GM15510 (cell line): ENCODE measurements around the gene ZBBX.

Experiments used
- POLR2A ChIP-seq: IDR thresholded peaks from 3 replicates; pipeline ENCODE4 v1.6.1; 2011; ENCODE audit warnings: borderline replicate concordance; ENCODE audit not compliant: insufficient read length; ENCODE audit errors: extremely low read depth

The ZBBX gene

DNA sequence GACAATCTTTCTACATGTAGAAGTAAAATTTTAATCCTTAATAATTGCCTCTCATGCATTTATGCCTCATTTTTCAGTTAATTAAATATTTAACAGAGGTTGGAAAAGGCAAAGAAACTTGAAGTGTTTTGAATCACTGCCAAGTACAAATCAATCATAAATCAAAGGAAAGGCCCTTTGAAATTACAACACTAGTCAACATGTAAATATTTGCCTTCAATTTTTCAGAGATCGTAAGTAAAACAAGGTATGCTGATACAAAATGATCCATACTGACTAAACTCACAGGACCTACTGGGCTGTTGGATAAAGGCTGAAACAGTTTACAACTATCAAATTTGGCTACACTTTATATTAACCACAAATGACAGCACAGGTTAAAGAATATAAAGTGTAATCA is 33.9 kb downstream of the ZBBX start:
- no peak for TF ChIP-seq POLR2A

DNA sequence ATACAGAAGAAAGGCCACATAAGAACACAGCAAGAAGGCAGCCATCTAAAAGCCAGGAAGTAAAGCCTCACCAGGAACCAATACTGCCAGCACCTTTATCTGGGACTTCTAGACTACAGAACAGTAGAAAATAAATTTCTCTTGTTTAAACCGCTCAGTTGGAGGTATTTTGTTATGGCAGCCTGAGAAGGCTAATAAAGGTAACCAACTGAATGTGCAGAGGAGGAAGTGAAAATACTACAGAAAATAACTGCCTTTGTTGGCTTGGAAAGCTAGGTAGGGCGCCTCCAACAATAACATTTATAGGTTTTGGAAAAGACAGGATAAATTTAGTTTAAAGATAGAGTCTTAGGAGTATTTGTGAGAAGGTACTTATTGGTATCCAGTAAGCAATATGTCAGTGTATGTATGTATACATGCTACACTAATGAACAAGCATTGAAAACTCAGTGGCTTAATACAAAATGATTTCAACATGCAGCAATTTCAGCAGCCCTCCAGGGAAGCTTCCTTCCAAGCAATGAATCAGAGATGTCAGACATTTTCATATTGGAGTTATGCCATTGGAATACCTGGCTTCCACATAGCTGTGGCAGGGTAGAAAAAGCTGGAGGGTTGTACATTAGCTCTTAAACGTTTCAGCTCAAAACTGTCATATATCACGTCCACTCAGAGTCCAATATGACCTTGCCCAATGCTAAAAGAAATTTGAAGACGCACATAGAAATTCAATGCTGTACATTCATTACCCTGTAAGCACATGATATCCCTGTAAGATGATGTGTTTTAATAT is 48.9 kb downstream of the ZBBX start:
- no peak for TF ChIP-seq POLR2A

DNA sequence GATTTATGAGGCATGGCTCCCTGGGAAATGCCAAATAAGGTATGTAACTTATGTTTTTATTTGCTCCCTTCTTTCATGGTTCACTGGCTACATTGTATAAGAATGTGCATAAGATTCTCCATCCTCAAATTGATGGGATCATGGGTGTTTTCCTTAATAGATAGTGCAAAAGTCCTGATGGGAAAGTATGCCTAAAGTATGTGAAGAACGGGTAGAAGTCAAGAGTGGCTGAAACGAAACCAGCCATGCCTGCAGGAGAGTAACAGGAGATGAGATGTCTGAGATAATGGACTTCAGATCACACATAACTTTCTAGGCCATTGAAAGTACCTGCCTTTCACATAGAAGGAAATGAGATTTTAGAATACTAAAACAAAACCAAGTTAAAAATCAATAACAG is 56.5 kb downstream of the ZBBX start:
- TF ChIP-seq POLR2A, result no peak

DNA sequence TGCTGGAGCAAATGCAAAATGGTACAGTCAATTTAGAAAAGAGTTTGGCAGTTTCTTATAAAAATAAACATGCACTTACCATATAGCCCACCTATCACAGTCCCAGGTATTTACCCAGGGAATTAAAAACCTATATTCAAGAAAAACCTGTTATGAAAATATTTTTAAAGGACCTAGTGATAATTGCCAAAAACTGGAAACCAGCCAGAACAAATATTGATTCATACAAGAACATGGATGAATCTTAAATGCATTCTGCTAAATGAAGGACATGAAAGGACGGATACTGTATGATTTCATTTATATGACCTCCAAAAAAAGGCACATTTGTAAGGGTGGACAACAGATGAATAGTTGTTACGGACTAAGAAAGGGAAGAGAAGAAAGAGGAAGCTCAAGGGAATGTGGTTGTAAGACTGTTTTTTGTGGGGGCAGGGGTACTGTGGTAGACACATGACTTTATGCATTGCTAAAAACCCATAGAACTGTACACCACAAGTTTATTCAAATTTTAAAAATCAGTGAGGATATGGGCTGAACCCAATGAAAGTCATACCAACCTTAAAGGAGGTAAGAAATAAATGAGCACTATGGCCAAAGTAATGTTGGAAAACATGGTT is 61.0 kb downstream of the ZBBX start:
- no peak for TF ChIP-seq POLR2A

DNA sequence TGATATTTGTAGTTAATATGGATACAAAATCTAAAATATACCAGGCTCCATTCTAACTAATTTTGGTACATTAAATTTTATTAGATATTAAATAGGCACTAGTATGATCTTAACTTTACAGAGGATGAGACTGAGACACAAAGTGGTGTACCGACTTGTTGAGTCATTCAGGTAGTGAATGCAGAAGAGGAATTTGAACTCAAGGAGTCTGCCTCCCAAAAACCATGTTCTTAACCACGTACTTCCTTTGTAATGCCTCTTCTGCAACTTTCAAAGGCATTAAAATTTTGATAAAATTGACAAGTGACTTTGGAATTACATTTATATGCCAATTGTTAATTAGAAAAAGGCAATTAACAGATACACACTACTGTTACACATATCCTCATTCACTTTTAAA is 61.8 kb downstream of the ZBBX start:
- TF ChIP-seq POLR2A, result no peak

DNA sequence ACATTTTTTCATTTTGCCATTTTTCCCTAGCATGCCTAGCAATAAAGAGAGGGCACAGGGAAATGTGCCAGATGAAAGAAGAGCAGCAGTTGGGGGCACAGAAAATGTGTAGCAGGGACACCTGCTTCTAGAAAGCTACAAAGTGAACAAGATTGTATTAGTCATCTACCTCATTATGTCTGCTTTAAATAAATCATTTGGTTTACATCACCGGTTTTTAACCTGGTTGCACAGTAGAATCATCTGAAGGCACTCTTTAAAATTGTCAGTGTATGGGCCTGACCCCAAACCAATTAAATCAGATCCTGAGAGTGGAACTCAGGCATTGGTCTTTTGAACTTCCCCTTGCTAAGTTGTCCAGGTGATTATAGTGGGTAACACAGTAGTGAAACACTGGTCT is 73.8 kb downstream of the ZBBX start:
- no peak for TF ChIP-seq POLR2A

DNA sequence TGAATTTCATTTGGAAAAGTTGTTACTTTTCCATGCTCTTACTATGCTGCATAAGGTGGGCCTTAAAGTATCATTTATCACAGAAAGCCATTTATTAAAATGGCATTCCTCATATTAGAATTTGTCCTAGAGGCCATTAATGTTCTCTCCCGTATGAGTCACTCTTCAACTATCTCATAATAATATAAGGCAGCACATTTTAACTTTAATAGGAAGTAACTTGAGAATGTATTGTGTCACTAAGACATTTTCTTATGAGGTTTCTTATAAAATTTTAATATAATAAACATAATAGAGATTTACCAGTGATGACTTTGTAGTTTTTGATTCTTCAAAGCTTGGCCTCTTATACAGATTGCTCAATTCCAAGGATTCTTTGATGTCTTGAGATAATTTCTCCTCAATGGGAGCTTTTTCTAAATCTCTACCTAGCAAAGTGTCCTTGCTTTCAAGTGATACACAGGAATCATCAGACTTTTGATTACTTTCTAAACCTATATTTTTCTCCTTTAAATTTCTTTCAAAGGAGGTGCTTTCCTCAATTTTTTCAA is 74.7 kb downstream of the ZBBX start:
- no peak for TF ChIP-seq POLR2A

DNA sequence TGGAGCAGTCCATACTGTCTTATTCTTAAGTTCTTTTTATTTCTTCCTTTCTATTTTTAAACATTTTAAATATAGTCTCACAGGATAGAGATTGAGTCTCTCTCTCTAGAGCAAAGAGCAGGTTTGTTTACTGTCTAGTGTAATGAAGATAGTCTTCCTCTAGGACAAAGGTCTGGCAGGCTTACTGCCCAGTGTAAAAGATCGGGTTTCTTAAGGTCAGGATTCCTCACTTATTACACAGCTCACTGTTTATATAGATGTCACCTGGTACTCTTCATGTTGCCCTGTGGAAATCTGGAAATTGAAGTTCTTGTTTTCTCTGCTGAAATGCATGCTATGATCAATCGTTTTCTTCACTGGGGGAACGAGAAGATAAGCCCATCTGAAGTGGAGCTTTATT is 76.0 kb downstream of the ZBBX start:
- no peak for TF ChIP-seq POLR2A

DNA sequence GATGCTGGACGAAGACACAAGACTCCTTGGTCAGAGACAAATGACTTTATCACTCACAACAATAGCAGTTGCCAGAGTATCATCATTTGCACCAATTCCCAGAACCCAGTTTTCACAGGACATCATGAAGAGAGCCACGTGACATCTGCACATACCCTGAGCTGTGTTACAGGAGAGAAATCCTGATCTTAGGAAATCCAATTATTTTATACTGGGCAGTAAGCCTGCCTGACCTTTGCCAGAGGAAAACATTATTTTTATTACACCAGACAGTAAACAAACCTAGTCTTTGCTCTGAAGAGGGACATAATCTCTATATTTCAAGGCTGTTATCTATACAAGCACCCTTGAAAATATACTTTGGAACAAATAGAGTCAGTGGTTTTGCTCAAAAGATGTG is 77.4 kb downstream of the ZBBX start:
- no peak for TF ChIP-seq POLR2A

DNA sequence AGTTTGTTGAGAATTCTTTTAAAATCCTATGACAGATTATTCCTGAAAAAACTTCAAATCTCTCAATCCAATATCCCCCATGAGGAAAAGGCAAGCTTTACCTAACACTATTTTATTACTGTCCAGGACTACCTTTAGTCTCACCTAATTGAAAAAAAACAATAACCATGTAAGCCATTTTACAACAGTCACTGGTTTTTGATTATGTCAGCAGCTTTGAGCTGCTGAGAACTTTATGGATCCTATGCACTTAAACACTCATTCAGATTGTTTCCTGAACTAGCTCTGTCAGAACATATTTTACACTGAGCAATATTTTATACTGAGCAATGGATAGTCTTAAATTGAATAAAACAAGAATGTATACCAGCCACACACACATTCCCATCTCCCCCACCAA is 79.9 kb downstream of the ZBBX start:
- no peak for TF ChIP-seq POLR2A

DNA sequence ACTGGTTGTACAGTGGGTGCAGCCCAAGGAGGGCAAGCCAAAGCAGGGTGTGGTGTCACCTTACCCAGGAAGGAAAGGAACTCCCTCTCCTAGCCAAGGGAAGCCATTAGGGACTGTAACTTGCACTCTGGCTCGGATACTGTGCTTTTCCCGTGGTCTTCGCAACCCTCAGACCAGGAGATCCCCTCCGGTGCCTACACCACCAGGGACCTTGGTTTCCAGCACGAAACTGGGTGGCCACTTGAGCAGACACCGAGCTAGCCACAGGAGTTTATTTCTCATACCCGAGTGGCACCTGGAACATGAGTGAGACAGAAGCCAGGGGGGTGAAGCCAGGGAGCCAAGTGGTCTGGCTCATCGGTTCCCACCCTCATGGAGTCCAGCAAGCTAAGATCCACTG is 90.7 kb downstream of the ZBBX start:
- TF ChIP-seq POLR2A, result no peak

DNA sequence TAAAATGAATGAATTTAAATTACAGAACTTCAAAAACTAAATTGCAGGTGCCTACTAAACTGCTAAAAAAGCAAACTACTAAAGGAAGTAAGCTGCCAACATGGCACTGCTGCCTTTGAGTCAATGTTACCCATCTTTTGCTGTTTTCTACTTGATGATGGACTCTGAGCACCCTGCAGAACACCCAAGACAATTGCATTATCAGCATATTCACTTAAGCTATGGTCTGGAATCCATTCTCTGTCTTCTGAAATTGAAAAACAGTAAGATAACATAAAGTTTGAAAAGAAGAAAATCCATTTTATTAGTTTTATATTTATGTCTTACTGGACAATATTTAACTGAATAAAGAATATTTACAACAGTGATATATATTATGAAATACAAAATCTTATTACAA is 91.4 kb downstream of the ZBBX start:
- TF ChIP-seq POLR2A, result no peak

DNA sequence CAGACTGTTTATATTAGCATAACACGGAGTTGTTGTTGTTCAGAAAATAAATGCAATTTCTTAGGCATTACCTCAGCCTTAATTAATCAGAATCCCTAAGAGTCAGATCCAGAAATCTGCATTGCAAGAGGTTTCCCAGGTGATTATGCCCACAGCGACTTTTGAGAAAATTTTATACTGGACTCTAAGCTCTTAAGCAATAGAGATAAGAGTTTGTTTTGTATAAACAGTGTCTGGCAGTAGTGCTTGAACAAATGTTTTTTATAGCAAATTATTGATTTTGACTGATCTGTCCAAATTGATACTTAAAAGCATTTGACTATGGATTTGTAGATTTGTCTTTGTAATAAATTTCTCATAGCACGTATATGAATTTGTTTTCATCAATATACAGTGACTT is 92.8 kb downstream of the ZBBX start:
- TF ChIP-seq POLR2A, result no peak

DNA sequence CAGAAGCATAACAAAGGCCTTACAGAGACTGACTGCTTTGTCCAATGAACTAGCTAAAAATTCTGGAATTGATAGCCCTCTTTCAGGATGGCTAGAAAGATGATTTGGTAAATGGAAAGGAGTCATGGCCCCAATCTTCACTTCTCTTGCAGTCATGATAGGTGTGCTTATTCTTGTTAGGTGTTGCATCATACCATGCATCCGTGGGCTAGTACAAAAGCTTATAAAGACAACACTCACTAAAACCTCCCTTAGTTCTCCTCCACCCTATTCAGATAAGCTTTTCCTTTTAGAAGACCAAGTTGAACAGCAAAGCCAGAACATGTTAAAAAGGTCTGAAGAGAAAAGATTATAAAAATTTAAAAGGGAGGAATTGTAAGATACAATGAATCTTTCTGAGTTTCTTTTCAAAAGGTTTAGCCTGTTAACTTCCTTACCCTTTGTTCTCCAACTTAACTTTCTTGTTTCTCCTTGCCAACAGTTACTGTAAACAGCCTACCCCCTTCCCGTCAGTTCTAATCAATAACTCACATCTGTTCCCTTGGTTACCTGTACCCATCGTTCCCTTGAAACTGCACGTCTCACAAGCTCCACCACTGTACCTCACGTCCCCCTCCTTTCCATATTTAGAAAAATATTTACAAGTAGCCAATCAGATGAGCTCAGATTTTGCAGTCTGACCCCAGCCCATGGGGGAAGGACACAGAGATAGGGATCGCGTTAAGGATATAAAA is 105.8 kb downstream of the ZBBX start:
- no peak for TF ChIP-seq POLR2A

DNA sequence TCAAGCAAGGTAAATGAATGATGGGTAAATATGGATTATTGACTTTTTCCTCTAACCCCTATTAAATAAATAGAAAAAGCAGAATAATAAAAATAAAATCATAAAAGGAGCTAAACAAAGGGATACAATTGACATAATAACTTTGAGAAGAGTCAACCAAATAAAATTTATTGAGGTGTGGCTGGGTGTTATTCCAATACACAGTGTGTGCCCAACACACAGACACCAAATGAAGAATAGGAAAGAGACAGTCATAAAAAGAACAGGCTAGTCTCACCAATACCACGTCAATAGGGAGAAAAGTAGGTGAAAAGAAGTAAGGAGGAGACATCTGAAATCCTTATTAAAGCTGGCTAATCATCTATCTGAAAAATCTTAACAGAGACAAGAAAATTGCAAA is 127.1 kb downstream of the ZBBX start:
- TF ChIP-seq POLR2A, result no peak

DNA sequence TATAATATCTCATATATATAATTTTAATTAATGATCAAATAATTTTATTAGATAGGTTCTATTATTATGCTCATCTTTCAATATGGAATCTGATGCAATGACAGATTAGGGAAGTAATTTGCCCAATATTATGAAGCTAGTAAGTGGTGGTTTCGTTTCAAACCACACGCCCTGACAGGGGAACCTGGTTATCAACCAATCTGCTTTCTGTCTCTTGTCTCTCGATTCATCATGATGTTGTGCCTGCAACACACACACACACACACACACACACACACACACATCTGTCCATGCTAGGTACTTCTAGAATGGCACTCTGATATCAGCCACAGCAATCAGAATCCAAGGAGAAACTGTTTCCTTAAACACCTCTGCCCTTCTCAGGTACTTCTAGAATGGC is 128.4 kb downstream of the ZBBX start:
- no peak for TF ChIP-seq POLR2A

DNA sequence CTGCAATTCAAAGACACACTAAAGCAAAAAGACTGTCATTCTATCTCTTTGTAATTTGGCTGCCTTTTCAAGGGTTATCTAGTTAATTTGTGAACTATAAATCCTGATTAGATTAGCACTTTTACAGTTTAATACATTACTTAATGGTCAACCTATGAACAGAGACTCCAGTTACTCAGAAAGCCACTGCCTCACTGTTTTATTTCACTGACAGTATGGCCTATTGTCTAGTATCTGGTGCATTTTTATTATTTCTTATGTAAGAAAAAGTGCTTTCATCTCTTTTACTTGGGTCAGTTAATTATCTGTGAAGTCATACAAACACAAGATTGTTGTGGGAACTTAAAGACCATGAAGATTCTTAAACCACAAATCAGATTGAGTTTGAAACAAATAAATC is 133.8 kb downstream of the ZBBX start:
- TF ChIP-seq POLR2A, result no peak
